ENCODE measurements around the gene PON3. TPM values are rescaled to one million over a fixed set of nuclear protein-coding genes. Genes with fewer than 3 reads are reported as not detected.

Gene PON3
- total RNA-seq, 2 donors from 2014 or later = not detected

GRCh38 chr7:95311389-95311788, 84.8 kb downstream of the PON3 start:
- no peaks in the 10 kb centered on the region for H3K36me3 ChIP-seq
- H3K27ac ChIP-seq = no peak overlapping the region
- H3K9me3 ChIP-seq = no peaks in the 10 kb centered on the region
- DNase-seq (ENCODE audit: low spot score) = no peak
- no peaks in the 10 kb centered on the region for H3K4me1 ChIP-seq (ENCODE audit: control insufficient read depth in 1 of 2, low read depth in 2 of 2)
- no peak for ATAC-seq (ENCODE audit: insufficient number of reproducible peaks, low FRiP score, low read depth)
- H3K4me3 ChIP-seq = no peak overlapping the region
- no peaks in the 10 kb centered on the region for H3K27me3 ChIP-seq (replicated peaks; ENCODE audit: insufficient read depth)
- no peak for TF ChIP-seq CTCF (IDR thresholded peaks at IDR 0.05)

- no peaks in the 10 kb centered on the region for H3K27me3 ChIP-seq (replicated peaks; ENCODE audit: insufficient read depth)
- H3K9me3 ChIP-seq = no peaks in the 10 kb centered on the region
- H3K27ac ChIP-seq = no peak overlapping the region
- DNase-seq (ENCODE audit: low spot score) = no peak
- H3K4me3 ChIP-seq = no peak overlapping the region
- H3K4me1 ChIP-seq (ENCODE audit: control insufficient read depth in 1 of 2, low read depth in 2 of 2) = no peaks in the 10 kb centered on the region
- ATAC-seq (ENCODE audit: insufficient number of reproducible peaks, low FRiP score, low read depth) = no peak
- no peak for TF ChIP-seq CTCF (IDR thresholded peaks at IDR 0.05)
- no peaks in the 10 kb centered on the region for H3K36me3 ChIP-seq
These were observed 86.2 kb downstream of the PON3 start for GRCh38 chr7:95309951-95310350.

Other genes starting within 250 kb of the PON3 start
- gene PON1, start 71.8 kb downstream of the PON3 start, total RNA-seq = not detected
- gene PON2, start 38.7 kb upstream of the PON3 start, total RNA-seq = 10 to 100 TPM; 49.7 to 76.2 TPM
- gene ASB4, start 89.6 kb upstream of the PON3 start, total RNA-seq = under 1 TPM in 1 of 2 donors, not detected in 1; 0.14 TPM
- 100 to 1,000 TPM in 1 of 2 donors, 10 to 100 TPM in 1; 79.5 to 316 TPM for gene PDK4, start 200.1 kb upstream of the PON3 start, total RNA-seq